Body of pancreas (tissue), 4 donors: ENCODE measurements around the gene SNRNP40. TPM values are rescaled to one million over a fixed set of nuclear protein-coding genes. Genes with fewer than 3 reads are reported as not detected.

Experiments used
- ATAC-seq: fragments of 150-250 bp; one replicate; pipeline ENCODE4 v1.9.1; 2016
- DNase-seq, 4 donors: peaks; one replicate each; pipeline ENCODE4 v3.0.0-alpha.2; 2019
- H3K27ac ChIP-seq, 4 donors: fragments of 200-600 bp; sonication (generic); 1 replicate in 3 of 4; 2 replicates in 1 of 4; pipeline versions ENCODE4 v1.5.1 to v1.6.1; 2016 to 2019; ENCODE audit warnings: mild to moderate bottlenecking in 1 of 4, mixed read lengths in 1 of 4, moderate library complexity in 1 of 4
- H3K27me3 ChIP-seq, 2 donors: fragments of 200-600 bp; sonication (generic); one replicate each; pipeline ENCODE4 v1.6.0; 2016; ENCODE audit warnings: mild to moderate bottlenecking in 1 of 2
- H3K36me3 ChIP-seq, 2 donors: fragments of 200-600 bp; sonication (generic); replicated peaks in 1 of 2; 2 replicates each; pipeline ENCODE4 v1.5.1; 2016; ENCODE audit warnings: low read depth in 2 of 2; ENCODE audit not compliant: insufficient read depth in 1 of 2
- H3K4me1 ChIP-seq: fragments of 200-600 bp; sonication (generic); one replicate; pipeline ENCODE4 v1.6.0; 2016
- H3K4me3 ChIP-seq, 2 donors: fragments of 200-600 bp; sonication (generic); 1 replicate in 1 of 2; 2 replicates in 1 of 2; pipeline ENCODE4 v1.5.1; 2016 to 2019
- H3K9me3 ChIP-seq, 3 donors: fragments of 200-600 bp; sonication (generic); 1 replicate in 2 of 3; 2 replicates in 1 of 3; pipeline ENCODE4 v1.5.1; 2016
- POLR2A ChIP-seq, 3 donors: fragments of 450-650 bp; IDR thresholded peaks; one replicate each; pipeline ENCODE4 v1.6.1; 2016; ENCODE audit warnings: antibody characterized with exemption in 3 of 3, mild to moderate bottlenecking in 2 of 3
- WGBS, 2 donors: methylation state at CpG; one replicate each; pipeline ENCODE4 v1.1.5; 2017; 5-methylcytosine and 5-hydroxymethylcytosine counted together
- intact Hi-C: fragments of 100-400 bp; cut with DNase I; formaldehyde crosslinking; loops from one replicate; pipeline ENCODE4 v1.15.1; 2023
- total RNA-seq, 2 donors: library from RNA; depleted of rRNA; stranded (reverse); fragments of >200 nt; gene quantifications; one replicate each; pipeline ENCODE4 v1.1.0, GENCODE V29; 2016
- TF ChIP-seq, protein P1 (sequence below), 7 experiments: fragments of 450-650 bp in 4 of 7; fragments of 200-600 bp in 3 of 7; sonication (generic) in 3 of 7; IDR thresholded peaks; one replicate each; pipeline ENCODE4 v1.5.1; 2016 to 2019; ENCODE audit warnings: antibody characterized with exemption in 7 of 7

Gene SNRNP40
- total RNA-seq, 2 donors from 2014 or later: 12.7 to 28.7 TPM

DNA sequence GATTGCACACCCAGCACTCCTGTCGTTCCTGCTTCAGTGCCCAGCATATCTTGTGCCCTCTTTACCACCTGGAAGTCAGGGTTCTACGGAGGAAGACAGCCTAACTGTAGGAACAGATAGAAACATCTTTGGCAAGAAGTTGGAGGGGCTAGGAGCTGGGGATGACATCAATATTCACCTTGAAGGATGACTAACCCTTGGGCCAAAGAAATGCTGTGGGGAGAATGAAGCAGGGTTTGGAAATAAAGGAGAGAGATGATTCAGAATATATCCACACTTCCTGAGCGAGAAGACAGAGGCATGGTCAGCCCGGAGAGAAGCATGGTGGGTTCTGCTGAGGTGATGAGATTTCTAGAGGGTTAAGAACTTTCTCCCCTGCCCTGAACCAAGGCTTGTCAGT lies 52.3 kb downstream of the SNRNP40 start:
- intact Hi-C loops: no loop called here
- WGBS, 2 donors: 72 to 74% methylated on average over 4 of the region's 4 CpGs
- no peak for DNase-seq
- no peak for ATAC-seq
- no peak overlapping the region for H3K4me3 ChIP-seq
- peaks cover 0 to 8% of the 10 kb centered on the region in 2 donors for H3K27me3 ChIP-seq
- no peak for TF ChIP-seq POLR2A (IDR thresholded peaks at IDR 0.05)
- TF ChIP-seq, protein P1, sequence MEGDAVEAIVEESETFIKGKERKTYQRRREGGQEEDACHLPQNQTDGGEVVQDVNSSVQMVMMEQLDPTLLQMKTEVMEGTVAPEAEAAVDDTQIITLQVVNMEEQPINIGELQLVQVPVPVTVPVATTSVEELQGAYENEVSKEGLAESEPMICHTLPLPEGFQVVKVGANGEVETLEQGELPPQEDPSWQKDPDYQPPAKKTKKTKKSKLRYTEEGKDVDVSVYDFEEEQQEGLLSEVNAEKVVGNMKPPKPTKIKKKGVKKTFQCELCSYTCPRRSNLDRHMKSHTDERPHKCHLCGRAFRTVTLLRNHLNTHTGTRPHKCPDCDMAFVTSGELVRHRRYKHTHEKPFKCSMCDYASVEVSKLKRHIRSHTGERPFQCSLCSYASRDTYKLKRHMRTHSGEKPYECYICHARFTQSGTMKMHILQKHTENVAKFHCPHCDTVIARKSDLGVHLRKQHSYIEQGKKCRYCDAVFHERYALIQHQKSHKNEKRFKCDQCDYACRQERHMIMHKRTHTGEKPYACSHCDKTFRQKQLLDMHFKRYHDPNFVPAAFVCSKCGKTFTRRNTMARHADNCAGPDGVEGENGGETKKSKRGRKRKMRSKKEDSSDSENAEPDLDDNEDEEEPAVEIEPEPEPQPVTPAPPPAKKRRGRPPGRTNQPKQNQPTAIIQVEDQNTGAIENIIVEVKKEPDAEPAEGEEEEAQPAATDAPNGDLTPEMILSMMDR (IDR thresholded peaks at IDR 0.05): no peak
- H3K9me3 ChIP-seq: no peaks in the 10 kb centered on the region
- H3K4me1 ChIP-seq: peaks cover 12% of the 10 kb centered on the region
- H3K27ac ChIP-seq: no peak overlapping the region
- no peaks in the 10 kb centered on the region for H3K36me3 ChIP-seq

DNA sequence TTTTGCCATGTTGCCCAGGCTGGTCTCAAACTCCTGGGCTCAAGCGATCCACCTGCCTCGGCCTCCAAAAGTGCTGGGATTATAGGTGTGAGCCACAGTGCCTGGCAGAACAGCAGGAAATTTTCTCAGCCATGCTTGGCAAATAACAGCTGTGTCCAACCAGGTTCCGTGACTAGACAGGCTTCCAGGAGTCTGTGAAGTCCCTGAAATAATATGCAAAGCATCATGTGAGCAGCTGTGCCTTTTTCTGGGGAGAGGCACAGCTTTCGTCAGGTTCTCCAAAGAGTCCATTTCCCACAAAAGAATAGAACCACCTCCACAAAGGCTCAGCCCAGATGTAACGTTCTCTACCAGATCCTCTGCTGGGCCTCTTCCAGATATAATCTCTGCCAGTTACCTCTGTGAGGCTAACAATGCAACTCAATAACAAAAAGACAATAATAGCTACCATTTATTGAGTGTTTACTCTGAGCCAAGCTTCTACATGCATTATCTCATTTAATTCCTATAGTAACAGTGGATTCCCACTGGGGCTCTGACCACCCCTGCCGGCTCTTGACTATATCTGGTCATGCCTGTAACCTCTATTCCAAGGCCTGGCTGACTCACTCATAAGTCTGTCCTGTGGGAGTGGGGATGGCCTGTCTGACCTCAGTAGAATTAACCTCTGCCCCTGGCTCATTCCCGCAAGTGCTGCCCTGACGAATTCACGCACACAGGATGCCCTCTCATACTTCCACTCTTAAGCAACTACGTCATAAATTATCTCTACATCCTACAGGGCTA lies 52.9 kb downstream of the SNRNP40 start:
- Histone ChIP-seq H3K27ac (no peak overlapping the region), H3K4me3 (no peak overlapping the region), H3K27me3 (peaks cover 0 to 12% of the 10 kb centered on the region in 2 donors), H3K4me1 (peaks cover 18% of the 10 kb centered on the region), H3K9me3 (no peaks in the 10 kb centered on the region), H3K36me3 (no peaks in the 10 kb centered on the region)
- TF ChIP-seq POLR2A (IDR thresholded peaks at IDR 0.05): no peak
- TF ChIP-seq, protein P1 (IDR thresholded peaks at IDR 0.05): no peak
- ATAC-seq (no peak), DNase-seq (peak; percentile 15 to 57 (median 54))
- intact Hi-C loops: no loop called here
- WGBS, 2 donors: 53 to 65% methylated on average over 9 to 10 of the region's 10 CpGs

DNA sequence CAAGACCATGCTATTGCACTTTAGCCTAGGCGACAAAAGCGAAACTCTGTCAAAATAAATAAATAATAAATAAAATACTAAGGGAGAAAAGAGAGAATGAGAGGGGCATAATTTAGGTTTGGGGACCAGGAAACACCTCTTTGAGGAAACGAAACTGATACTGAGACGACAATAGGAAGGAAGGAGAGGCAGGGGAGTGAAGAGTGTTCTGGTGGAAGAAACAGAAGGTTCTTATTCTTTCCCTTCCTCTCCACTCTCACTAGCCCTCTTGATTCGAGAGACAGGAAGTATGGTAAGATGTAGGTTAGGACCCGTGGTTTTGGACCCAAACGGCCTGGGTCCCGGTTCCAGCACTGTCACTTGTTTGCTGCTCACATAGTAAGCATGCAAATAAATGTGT lies 55.3 kb downstream of the SNRNP40 start:
- WGBS, 2 donors: 66 to 73% methylated on average over 8 of the region's 8 CpGs
- no peak for ATAC-seq
- Histone ChIP-seq H3K9me3 (no peaks in the 10 kb centered on the region), H3K27me3 (peaks cover 0 to 12% of the 10 kb centered on the region in 2 donors), H3K27ac (no peak overlapping the region), H3K4me3 (no peak overlapping the region), H3K36me3 (no peaks in the 10 kb centered on the region), H3K4me1 (peaks cover 19% of the 10 kb centered on the region)
- intact Hi-C loops: no loop called here
- DNase-seq: no peak
- no peak for TF ChIP-seq POLR2A (IDR thresholded peaks at IDR 0.05)
- TF ChIP-seq, protein P1 (IDR thresholded peaks at IDR 0.05): no peak

DNA sequence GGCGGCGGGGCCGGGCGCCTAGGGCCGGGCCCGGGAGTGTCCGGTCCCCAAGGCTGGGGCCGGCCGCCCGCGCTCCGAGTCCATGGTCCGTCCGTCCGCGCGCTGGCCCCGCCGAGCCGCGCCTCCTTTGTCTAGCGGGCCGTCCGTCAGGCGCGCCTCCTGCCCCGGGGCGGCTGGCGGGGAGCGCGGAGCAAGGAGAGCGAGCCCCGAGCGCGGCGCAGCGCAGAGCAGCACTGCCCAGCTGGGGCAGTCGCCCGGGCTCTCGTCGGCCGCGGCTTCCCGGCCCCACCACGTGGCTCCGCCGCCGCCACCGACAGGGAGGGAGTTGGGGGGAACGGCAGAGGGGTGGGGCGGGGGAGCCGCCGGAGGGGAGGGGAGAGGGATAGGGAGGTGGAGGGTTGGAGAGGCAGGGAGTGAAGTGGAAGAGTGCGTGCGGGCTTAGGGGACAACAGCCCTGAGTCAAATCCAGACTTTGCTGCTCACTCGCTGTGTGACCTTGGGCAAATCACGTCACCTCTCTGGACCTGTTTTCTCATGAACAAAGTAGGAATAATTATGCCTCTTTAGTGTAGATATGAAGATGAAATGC lies 56.8 kb downstream of the SNRNP40 start, which contains the start of gene NKAIN1:
Gene NKAIN1 (minus strand): TSS at position 235 of the 589 bp plus-strand sequence. CDS start 340 bp downstream, outside the sequence.
- WGBS, 2 donors: 0 to 3% methylated on average over 4 to 27 of the region's 57 CpGs
- Histone ChIP-seq H3K36me3 (no peaks in the 10 kb centered on the region), H3K9me3 (no peaks in the 10 kb centered on the region), H3K4me3 (no peak within 1 kb of the TSS), H3K4me1 (peaks cover 19% of the 10 kb centered on the region), H3K27me3 (peaks cover 0 to 12% of the 10 kb centered on the region in 2 donors), H3K27ac (no peak within 1 kb of the TSS)
- intact Hi-C loops: no loop called here
- TF ChIP-seq, protein P1 (IDR thresholded peaks at IDR 0.05): no peak
- TF ChIP-seq POLR2A (IDR thresholded peaks at IDR 0.05): no peak
- ATAC-seq: peak; percentile 51
- DNase-seq: peak in 2 of 4 donors; percentile 12 to 23
